ENCODE measurements around the gene C16orf87.
"Not testable (repeated sequence)": the region's sequence is repeated elsewhere in the genome, so short reads cannot be mapped to it uniquely, and the experiment has no call there.

C16orf87 gene, protein sequence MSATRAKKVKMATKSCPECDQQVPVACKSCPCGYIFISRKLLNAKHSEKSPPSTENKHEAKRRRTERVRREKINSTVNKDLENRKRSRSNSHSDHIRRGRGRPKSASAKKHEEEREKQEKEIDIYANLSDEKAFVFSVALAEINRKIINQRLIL

DNA sequence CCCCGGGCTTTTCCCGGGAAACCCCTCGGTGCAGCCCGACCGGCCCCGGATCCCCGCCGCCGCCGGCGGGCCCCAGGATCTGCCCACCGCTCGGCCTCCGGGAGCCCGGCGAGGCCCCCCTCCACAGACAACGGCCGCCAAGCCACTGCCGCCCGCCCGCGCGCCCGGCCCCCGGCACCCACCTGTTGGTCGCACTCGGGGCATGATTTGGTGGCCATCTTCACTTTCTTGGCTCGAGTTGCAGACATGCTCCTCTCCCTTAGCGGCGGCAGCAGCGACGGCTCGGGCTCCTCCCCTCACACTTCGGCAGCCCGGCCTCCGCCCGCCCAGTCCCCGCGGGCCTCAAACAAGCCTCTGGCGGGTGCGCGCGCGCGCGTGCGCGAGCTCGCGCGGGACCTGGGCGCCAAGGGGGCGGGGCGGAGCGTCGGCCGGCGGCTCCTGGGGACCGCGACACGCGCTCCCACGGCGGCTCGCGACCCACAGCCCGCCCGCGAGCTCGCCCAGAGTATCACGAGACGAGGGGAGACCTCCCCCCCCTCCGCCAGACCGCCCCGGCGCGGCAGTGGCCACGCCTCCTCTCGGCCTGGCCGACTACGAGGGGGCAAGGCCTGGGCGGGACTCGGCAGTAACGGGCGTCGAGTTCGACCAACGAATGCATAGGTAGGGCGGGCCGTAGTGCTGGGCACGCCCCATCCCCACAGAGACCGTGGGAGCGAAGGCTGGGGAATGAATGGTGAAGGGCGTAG is at the start of gene C16orf87:
Gene C16orf87, minus strand, starts transcription at position 279 of the 746 bp plus-strand sequence. Its CDS starts 31 bp downstream, at position 248.
- DNase-seq (ENCODE audit: low read depth): peak; percentile 37

DNA sequence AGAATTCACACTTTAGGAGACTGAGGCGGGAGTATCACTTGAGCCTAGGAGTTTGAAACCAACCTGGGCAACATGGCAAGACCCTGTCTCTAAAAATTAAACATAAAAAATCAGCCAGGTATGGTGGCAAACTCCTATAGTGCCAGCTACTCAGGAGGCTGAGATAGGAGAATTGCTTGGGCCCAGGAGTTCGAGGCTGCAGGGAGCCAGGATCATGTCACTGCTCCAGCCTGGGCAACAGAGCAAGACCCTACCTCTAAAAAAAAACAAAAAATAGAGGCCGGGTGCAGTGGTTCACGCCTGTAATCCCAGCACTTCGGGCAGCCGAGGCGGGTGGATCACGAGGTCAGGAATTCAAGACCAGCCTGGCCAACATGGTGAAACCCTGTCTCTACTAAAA is 44.3 kb upstream of the C16orf87 start:
- no peak for DNase-seq (ENCODE audit: low read depth)

DNA sequence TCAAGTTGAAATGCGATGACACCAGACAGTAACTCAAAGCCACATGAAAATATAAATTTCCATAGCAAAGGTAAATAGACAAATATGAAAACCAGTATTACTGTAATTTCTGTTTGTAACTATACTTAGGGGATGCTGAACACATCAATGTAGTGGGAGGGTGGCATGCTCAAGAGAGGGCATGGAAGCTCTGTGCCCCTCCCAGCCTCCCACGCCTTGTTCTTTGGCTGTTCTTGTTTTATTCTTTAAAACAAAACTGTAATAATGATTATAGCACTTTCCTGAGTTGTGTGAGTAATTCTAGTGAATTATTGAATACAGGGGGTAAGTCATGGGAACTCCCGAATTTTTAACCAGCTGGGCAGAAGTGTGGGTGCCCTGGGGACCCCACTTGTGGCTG is 42.2 kb upstream of the C16orf87 start:
- DNase-seq (ENCODE audit: low read depth): no peak

DNA sequence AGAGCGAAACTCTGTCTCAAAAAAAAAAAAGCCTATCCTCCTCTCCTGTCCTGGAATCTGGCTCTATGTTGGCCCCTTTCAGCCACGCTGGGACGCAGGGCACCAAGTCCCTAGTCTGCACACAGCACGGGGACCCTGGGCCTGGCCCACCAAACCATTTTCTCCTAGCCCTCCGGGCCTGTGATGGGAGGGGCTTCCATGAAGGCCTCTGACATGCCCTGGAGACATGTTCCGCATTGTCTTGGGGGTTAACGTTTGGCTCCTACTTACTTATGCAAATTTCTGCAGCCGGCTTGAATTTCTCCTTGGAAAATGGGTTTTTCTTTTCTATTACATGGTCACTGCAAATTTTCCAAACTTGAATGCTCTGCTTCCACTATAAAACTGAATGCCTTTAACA is 40.6 kb upstream of the C16orf87 start:
- no peak for DNase-seq (ENCODE audit: low read depth)

DNA sequence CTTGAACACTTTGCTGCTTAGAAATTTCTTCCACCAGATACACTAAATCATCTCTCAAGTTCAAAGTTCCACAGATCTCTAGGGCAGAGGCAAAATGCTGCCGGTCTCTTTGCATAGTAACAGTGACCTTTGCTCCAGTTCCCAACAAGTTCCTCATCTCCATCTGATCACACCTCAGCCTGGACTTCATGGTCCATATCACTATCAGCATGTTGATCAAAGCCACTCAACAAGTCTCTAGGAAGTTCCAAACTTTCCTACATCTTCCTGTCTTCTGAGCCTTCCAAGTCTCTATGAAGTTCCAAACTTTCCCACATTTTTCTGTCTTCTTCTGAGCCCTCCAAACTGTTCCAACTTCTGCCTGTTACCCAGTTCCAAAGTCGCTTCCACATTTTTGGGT is 37.9 kb upstream of the C16orf87 start:
- DNase-seq (ENCODE audit: low read depth): not testable (repeated sequence)

DNA sequence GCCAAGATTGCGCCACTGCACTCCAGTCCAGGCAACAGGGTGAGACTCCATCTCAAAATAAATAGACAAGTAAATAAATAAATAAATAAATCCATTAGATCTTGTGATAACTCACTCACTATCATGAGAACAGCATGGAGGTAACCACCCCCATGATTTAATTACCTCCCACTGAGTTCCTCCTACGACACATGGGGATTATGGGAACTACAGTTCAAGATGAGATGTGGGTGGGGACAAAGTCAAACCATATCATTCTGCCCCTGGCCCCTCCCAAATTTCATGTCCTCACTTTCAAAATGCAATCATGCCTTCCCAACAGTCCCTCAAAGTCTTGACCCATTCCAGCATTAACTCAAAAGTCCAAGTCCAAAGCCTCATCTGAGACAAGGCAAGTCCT is 36.5 kb upstream of the C16orf87 start:
- not testable (repeated sequence) for DNase-seq (ENCODE audit: low read depth)

DNA sequence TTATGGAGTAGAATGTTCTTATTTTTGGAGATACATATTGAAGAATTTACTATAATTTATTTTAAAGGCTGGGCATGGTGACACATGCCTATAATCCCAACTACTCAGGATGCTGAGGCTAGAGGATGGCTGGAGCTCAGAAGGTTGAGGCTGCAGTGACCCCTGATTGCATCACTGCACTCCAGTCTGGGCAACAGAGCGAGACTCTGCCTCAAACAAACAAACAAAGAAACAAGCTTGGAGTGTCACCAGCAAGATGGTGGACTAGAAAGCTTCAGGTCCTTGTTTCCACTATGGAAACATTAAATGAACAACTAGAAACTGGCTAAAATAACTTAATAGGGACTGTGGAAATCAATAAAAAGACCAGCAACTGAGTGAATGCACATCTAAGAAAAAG is 35.3 kb upstream of the C16orf87 start:
- no peak for DNase-seq (ENCODE audit: low read depth)

DNA sequence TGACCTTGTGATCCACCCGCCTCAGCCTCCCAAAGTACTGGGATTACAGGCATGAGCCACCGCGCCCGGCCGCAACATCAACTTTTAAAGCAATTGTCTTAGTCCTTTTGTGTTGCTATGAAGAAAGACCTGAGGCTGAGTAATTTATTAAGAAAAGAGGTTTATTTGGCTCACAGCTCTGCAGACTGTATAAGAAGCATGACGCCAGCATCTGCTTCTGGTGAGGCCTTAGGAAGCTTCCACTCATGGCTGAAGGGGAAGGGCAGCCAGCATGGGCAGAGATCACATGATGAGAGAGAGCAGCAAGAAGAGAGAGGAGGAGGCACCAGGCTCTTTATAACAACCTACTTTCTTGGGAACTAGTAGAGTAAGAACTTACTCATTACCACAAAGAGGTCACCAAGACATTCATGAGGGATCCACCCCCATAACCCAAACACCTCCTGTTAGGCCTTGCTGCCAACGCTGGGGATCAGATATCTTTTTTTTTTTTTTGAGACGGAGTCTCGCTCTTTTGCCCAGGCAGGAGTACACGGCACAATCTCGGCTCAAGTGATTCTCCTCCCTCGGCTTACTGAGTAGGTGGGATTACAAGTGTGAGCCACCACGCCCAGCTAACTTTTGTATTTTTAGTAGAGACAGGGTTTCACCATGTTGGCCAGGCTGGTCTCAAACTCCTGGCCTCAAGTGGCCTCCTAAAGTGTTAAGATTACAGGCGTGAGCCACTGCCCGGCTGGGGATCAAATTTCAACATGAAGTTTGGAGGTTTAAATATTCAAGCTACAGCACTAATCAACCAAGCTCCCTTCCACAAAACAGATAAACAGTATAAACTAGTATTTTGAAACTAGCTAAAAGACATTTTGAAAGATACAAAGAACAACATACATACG is 31.8 kb upstream of the C16orf87 start:
- DNase-seq (ENCODE audit: low read depth): no peak

DNA sequence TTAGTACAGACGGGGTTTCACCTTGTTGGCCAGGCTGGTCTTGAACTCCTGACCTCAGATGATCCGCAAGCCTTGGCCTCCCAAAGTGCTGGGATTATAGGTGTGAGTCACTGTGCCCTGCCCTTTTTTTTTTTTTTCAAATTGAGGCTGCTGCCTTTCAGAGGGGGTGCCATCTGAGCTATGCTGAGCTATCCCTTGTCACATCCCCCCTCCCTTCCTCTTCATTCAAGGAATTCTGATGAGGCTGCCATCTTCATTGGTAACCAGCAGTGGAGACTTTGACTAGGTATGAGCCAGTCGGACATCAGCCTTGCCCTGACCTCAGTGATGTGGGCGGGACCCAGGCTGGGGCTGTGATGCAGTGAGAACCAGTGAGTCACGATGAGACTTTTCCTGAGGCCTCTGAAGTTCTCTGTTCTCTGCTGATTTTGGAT is 28.8 kb upstream of the C16orf87 start:
- DNase-seq (ENCODE audit: low read depth): peak; percentile 71

DNA sequence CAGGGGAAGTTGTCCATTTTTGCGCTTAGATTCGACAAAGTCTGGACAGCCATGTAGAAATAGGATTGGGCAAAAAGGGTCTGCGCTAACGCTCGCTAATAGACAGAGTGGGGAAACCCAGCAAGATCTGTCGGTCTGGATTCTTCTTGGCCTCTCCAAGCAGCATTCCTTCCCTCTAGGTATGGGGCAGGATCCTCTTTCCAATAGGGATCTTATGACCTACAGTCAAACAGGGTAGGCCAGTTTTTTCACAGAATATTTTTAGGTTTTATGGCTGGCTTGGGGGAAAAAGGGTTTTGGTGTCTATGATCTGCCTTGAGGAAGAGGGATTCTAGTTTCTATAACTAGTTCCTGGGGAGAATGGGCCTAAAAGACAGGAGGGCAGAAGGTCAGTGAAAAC is 27.2 kb upstream of the C16orf87 start:
- no peak for DNase-seq (ENCODE audit: low read depth)

DNA sequence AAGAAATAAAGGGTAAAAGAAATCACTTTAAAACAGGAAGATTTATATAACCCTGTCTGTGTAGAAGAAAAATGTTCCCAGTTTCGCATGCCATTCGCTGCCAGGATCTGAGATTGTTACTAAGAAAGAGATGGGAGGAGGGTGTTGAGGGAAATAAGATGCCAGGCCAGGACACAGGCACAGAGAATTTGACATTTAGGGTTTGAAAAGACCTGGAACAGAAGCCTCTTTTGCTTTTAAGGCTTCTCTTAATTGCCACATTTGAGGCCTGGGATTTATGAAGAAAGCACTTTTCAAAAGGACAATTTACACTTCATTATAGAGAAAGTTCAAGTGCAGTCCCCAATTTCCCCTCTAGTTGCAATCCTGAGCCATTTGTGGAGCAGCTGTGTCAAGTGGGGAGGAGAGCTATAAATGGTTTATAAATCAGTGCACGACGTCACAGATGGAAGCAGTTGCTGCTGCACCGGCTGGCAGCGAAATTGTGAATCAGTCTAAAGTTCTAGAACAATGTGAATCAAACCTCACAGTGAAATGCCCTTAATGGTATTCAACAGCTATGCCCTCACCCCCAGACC is 26.5 kb upstream of the C16orf87 start:
- no peak for DNase-seq (ENCODE audit: low read depth)

DNA sequence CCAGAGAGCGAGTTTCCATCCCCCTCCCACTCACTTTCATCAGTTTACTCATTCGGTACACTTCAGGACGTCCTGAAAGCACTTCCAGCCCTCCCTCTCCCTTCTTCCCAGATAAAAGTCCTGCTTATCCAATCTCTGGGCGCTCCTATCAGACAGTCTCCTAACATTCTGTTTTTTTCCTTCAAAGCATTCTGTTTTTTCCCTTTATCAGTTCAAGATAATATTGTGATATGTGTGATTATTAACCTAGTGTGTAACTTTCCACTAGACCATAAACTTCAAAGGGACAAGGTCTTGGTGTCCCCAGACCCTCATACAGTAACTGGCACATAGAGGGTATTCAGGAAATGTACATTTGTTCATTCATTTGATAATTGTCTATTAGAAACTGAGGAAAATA is 24.4 kb upstream of the C16orf87 start:
- DNase-seq (ENCODE audit: low read depth): no peak

DNA sequence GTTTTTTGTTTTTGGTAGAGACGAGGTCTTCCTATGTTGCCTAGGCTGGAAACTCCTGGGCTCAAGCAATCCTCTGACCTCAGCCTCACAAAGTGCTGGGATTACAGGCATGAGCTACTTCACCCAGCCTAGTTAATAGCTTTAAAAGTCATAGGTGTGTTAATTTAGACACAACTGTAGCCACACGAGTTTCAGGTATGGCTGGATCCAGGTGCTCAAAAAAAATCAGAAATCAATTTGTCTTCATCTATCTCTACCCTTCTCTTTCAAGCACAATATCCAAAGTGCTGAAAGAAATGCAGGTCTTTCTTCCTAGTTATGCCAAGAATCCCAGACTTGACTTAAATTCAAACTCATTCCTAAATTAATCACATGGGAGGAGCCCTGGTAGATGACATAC is 23.9 kb upstream of the C16orf87 start:
- DNase-seq (ENCODE audit: low read depth): no peak

DNA sequence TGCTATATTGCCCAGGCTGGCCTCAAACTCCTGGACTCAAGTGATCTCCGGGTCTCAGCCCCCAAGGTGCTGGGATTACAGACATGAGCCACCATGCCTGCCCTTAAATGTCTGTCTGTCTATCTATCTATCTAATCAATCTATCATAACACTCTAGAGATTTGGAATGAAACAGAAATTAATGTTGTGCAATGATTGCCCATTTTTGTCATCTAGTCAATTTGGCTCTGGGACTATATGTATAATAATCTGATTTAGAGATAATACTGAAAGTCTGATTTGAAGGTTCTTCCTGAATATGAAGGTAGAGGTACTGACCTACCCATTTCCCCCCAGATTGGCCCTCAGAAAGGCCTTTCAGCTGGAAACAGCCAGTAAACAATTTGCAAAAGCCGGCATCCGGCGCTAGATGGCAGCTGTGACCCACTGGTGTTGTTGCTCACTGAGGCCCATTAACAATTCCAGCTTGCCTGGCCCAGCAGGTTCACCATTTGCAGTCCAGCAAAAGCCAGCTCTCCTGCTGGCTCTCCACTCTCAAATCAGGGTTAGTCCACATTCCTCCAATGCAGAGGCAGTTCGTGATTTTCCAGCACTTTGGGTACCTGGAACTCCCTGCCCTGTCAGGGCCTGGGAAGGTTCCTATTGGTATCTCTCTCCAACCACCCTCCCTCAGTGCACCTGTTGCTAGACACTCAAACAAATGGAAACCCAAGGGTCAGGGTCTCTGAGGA is 22.9 kb upstream of the C16orf87 start:
- DNase-seq (ENCODE audit: low read depth): no peak

DNA sequence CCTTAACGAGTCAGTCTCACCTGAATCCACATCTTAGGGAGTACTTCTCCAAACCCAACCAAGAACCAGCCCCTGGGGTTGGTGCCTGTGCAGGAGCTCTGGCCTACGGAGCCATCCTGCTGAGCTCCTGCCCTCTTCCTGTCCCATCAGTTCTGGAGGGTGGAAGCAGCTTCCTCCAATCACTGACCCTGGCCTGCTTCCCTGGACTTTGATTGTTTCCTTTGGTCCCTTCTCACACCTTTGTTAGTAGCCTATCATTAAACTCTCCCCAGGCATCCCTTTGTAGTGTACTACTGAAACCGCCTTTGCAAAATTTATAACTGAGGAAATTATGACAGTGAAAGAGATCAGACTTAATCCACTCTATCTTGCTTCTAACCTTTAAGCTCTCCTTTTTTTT is 21.1 kb upstream of the C16orf87 start:
- no peak for DNase-seq (ENCODE audit: low read depth)

DNA sequence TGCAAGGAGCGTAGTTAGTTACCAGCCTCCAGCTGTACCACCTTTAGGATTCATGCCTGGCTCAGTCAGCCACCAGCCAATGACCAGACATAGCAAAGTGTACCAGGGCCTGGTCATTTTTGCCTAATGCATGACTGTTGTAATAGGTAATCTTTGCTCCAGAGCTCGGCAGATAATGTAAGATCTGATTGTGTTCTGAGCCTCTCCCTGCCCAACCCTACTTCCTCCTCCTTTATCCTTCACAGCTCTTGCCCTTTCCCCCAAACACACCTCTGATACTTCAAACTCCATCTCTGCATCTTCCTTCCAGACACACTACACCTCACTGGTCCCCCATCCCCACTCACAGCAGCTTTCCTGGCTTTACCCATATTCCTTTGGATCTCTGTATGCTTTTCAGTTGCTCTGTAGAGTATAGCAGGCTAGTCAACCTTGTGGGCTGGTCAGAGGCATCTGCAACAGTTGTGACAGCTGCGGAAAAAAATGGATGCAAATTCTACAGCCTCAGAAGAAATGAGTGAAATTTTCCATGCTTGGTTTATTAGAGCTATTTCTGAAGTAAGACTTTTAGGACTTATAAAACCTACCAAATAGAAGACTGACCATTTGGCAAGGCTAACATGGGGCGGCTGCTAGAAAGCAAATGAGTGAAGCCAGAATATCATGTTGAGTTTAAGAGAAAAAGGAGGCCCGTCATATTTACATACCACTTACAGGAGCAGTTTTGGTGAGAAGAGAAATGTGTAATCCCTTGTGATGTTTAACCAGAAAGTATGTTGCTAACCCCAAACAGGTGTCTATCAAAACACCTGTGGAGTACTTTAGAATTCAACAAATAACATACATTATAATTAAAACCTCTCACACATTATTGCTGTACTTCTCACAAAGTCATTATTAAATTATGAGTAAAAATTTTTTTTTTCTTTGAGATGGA is 19.9 kb upstream of the C16orf87 start:
- DNase-seq (ENCODE audit: low read depth): no peak

DNA sequence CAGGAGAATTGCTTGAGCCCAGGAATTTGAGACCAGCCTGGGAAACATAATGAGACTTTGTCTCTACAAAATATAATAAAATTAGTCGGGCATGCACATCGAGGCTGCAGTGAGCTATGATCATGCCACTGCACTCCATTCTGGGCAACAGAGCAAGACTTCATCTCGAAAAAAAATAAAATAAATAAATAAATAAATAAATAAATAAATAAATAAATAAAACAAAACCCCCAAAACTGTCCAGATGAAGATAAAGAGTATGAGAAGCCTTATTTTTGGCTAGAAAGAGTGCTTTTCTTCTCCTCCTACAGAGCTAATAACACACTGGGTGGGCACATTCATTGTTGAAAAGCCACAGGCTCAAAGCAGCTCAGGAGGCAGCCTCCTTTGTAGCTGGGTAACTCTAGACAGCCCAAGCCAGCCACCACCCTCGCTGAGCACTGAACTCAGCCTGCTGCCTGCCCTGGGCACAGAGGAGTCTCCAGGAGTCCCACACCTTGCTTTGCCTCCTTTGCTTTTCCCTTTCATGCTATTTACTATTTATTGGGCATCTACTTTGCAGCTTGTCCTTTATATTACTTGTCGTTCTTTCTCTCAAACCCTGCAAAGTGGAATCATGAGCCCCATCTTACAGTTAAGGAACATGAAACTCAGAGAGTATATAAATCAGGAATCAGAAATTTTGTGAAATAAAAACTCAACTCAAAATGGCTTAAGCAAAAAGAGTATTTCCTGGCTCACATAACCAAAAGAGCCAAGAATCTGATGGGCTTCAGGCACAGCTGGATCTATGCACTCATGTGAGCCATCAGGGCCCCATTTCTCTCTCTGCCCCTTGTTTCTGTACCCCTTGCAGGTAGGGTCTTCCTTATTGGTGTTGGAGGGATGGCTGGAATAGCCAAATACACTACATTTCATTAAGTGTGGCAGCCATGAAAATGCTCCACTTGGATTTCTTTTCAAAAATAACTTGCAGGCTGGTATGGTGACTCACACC is 18.1 kb upstream of the C16orf87 start:
- DNase-seq (ENCODE audit: low read depth): no peak

DNA sequence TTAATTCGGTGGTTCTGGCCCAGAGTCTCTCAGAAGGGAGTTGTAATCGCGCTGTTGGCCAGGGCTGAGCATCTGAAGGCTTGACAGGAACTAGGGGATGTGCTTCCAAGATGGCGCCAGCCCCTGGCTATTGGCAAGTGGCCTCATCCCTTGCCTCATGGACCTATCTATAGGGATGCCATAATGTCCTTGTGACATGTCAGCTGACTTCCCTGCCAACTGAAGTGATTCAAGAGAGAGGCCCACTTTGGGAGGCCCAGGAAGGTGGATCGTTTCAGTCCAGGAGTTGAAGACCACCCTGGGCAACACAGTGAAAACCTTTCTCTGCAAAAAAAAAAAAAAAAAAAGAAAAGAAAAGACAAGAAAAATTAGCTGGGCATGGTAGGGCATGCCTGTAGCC is 15.0 kb upstream of the C16orf87 start:
- DNase-seq (ENCODE audit: low read depth): no peak

DNA sequence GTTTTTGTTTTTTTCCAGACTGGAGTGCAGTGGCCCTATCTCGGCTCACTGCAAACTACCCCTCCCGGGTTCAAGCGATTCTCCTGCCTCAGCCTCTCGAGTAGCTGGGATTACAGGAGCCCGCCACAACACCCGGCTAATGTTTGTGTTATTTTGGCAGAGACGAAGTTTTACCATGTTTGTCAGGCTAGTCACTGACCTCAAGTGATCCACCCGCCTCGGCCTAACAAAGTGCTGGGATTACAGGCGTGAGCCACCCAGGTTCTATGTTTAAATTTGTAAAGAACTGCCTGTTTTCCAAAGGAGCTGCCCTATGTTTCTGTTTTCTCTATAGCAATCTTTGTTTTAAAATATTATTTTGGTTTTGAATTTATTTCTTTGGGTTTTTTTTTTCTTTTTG is 13.8 kb upstream of the C16orf87 start:
- no peak for DNase-seq (ENCODE audit: low read depth)
